Uterus (tissue), 4 donors: ENCODE data around the gene NPHP4. TPM values are rescaled to one million over a fixed set of nuclear protein-coding genes. Genes with fewer than 3 reads are reported as not detected.

Experiments
- DNase-seq, 2 donors: peaks; one replicate each; pipeline ENCODE4 v3.0.0-alpha.2; 2019 to 2020
- H3K27ac ChIP-seq, 2 donors: fragments of 200-600 bp; sonication (generic); 1 replicate in 1 of 2; 2 replicates in 1 of 2; pipeline ENCODE4 v1.5.1; 2016 to 2018
- H3K27me3 ChIP-seq, 2 donors: fragments of 200-600 bp; sonication (generic); one replicate each; pipeline ENCODE4 v1.5.1; 2018 to 2019; ENCODE audit warnings: control low read depth in 1 of 2
- H3K36me3 ChIP-seq, 2 donors: fragments of 200-600 bp; sonication (generic); one replicate each; pipeline ENCODE4 v1.5.1; 2019; ENCODE audit warnings: control low read depth in 1 of 2
- H3K4me1 ChIP-seq, 2 donors: fragments of 200-600 bp; sonication (generic); one replicate each; pipeline ENCODE4 v1.5.1; 2018 to 2019; ENCODE audit warnings: control low read depth in 1 of 2
- H3K4me3 ChIP-seq, 2 donors: fragments of 200-600 bp; sonication (generic); 1 replicate in 1 of 2; 2 replicates in 1 of 2; pipeline ENCODE4 v1.5.1; 2018 to 2019; ENCODE audit warnings: mild to moderate bottlenecking in 1 of 2
- H3K9me3 ChIP-seq, 2 donors: fragments of 200-600 bp; sonication (generic); one replicate each; pipeline ENCODE4 v1.5.1; 2019; ENCODE audit warnings: control low read depth in 1 of 2
- POLR2A ChIP-seq, 2 donors: fragments of 450-650 bp; IDR thresholded peaks; one replicate each; pipeline ENCODE4 v1.6.1; 2016; ENCODE audit warnings: antibody characterized with exemption in 2 of 2, mild to moderate bottlenecking in 1 of 2, moderate library complexity in 1 of 2
- intact Hi-C: fragments of 100-400 bp; cut with DNase I; formaldehyde crosslinking; loops from one replicate; pipeline ENCODE4 v1.15.1; 2023; ENCODE audit warnings: low total_unique reads
- total RNA-seq, 4 donors: library from RNA; depleted of rRNA in 3 of 4; stranded (reverse); fragments of >200 nt in 3 of 4; gene quantifications; one replicate each; pipeline versions ENCODE4 v1.1.0 to v1.2.4, GENCODE V29; 2014 to 2023
- TF ChIP-seq, protein P1 (sequence below), 4 experiments: fragments of 200-600 bp in 2 of 4; fragments of 450-650 bp in 2 of 4; sonication (generic) in 2 of 4; IDR thresholded peaks; one replicate each; pipeline ENCODE4 v1.5.1; 2016 to 2019; ENCODE audit warnings: antibody characterized with exemption in 4 of 4, mild to moderate bottlenecking in 2 of 4, moderate library complexity in 1 of 4
- donor health status: DM: yes; HTN: yes; CAD: no.

NPHP4 gene
- total RNA-seq, 4 donors from 2014 or later = 1.3 to 16.2 (median 7.0) TPM

DNA sequence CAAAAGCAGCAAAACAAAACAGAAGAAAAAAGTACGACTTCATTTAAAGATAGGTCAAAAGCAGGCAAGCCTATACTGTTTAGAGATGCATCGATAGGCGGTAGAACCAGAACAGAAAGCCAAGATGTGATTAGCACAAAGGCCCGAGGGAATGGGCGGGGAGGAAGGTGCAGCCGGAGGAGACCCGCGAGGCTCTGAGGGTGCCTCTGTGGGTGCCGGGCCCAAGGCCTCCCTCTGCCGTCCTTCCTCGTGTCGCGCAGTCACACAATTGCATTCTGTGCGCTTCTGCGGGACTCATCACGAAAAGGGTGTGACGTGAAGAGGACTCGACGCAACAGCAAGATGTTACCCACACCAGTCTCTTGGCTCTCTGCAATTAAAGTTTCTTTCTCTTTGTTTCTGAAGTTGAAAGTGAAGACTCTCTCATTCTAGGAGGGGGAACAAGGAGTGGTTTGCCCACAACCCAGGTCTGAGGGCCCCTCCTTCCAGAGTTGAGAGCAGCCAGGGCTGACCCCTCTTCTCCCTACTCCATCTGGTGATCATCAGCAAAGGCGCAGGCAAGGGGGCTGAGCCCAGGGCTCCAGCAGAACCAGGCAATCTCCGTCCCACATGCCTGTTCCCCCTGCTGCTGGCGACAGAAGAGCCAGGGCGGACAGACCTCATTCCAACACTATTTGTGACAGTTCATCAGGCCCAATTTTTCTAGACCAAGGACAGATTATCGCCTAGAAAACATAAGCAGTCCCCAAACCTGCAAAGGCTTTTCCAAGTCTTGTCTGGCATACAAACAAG, 41.0 kb downstream of the NPHP4 start:
- H3K27ac ChIP-seq = no peak overlapping the region
- no peak for DNase-seq
- H3K9me3 ChIP-seq = no peaks in the 10 kb centered on the region
- intact Hi-C loops = no loop called here
- no peaks in the 10 kb centered on the region for H3K27me3 ChIP-seq
- TF ChIP-seq POLR2A (IDR thresholded peaks at IDR 0.05) = no peak
- TF ChIP-seq, protein P1, sequence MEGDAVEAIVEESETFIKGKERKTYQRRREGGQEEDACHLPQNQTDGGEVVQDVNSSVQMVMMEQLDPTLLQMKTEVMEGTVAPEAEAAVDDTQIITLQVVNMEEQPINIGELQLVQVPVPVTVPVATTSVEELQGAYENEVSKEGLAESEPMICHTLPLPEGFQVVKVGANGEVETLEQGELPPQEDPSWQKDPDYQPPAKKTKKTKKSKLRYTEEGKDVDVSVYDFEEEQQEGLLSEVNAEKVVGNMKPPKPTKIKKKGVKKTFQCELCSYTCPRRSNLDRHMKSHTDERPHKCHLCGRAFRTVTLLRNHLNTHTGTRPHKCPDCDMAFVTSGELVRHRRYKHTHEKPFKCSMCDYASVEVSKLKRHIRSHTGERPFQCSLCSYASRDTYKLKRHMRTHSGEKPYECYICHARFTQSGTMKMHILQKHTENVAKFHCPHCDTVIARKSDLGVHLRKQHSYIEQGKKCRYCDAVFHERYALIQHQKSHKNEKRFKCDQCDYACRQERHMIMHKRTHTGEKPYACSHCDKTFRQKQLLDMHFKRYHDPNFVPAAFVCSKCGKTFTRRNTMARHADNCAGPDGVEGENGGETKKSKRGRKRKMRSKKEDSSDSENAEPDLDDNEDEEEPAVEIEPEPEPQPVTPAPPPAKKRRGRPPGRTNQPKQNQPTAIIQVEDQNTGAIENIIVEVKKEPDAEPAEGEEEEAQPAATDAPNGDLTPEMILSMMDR (IDR thresholded peaks at IDR 0.05) = no peak
- H3K36me3 ChIP-seq = no peaks in the 10 kb centered on the region
- H3K4me3 ChIP-seq = no peak overlapping the region
- no peaks in the 10 kb centered on the region for H3K4me1 ChIP-seq

DNA sequence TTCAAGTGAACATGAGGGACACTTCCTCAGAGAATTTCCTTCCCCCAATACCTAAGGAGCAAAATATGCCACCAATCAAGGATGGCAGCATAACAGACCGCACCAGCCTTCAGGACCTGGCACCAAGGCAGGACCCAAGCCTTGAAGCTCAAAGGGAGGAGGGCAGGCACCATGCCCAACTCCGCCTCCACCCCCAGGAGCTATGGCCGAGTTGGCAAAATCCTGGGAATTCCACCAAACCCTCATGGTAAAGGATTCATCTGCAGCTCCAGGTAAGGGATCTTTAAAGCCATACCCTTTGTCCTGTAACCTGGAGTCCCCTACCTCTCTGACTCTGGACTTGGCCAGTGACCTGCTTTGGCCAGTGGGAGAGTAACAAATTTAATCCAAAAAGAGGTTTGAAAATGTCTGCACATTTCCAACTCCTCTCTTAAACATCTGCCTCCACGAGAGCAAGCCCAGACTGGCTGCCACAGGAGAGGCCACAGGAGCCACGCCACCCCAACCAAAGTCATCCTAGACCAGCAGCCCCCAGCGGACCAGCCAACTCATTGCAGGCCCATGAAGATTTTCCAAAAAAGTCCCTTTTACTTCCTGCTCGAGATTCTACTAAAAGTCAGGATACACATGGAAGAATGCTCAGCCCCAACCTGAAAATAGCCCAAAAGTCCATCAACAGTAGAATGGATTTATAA, 41.9 kb downstream of the NPHP4 start:
- intact Hi-C loops = no loop called here
- no peaks in the 10 kb centered on the region for H3K9me3 ChIP-seq
- H3K4me3 ChIP-seq = no peak overlapping the region
- H3K4me1 ChIP-seq = no peaks in the 10 kb centered on the region
- no peak overlapping the region for H3K27ac ChIP-seq
- no peak for DNase-seq
- no peaks in the 10 kb centered on the region for H3K36me3 ChIP-seq
- TF ChIP-seq POLR2A (IDR thresholded peaks at IDR 0.05) = no peak
- TF ChIP-seq, protein P1 (IDR thresholded peaks at IDR 0.05) = no peak
- H3K27me3 ChIP-seq = no peaks in the 10 kb centered on the region

DNA sequence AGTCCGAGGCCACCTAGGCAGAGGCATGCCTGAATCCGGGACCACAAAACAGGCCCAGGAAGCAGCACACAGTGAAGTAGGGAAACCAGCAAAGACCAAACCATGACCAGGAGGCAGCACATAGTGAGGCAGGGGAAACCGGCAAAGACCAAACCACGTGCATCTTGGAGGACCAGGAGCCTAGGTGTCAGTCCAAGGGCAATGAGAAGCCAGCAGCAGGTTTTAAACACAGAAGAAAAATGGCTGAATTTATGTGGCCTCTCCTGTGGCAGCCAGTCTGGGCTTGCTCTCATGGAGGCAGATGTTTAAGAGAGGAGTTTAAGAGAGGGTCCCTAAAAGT, 42.5 kb downstream of the NPHP4 start:
- H3K4me3 ChIP-seq = no peak overlapping the region
- H3K9me3 ChIP-seq = no peaks in the 10 kb centered on the region
- no peaks in the 10 kb centered on the region for H3K27me3 ChIP-seq
- H3K27ac ChIP-seq = no peak overlapping the region
- no peak for DNase-seq
- intact Hi-C loops = no loop called here
- TF ChIP-seq POLR2A (IDR thresholded peaks at IDR 0.05) = no peak
- TF ChIP-seq, protein P1 (IDR thresholded peaks at IDR 0.05) = no peak
- H3K4me1 ChIP-seq = no peaks in the 10 kb centered on the region
- H3K36me3 ChIP-seq = no peaks in the 10 kb centered on the region

DNA sequence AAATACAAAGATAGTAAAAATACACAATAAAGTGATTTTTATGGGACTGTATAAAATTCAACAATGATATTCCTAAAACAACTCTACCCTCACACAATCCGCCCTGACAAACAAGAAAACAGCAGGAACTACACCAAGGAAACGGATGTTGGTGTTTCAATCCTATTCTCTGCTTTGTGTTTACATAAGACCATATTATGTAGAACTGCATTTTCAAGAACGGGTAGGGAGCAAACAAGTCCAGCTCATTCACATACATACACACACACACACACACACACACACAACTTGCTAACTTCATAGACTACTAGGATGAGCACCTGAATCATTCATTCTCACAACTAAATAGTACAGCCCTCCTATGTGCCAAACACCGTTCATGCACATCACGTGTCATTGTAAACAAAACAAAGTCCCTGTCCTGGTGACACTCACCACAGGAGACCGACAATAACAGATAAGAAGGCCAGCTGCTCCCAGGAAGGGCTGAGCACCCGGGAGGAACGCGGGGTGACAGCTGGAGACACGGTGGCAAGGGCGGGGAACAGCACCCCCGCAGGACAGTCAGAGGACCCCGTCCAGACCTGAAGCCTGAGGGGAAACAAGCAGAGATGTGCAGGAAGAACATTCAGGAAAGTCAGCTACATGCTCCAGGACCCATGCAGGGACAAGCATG, 43.0 kb downstream of the NPHP4 start:
- no peak for DNase-seq
- Histone ChIP-seq H3K27me3 (no peaks in the 10 kb centered on the region), H3K4me1 (no peaks in the 10 kb centered on the region), H3K9me3 (no peaks in the 10 kb centered on the region), H3K36me3 (no peaks in the 10 kb centered on the region), H3K4me3 (no peak overlapping the region), H3K27ac (no peak overlapping the region)
- TF ChIP-seq, protein P1 (IDR thresholded peaks at IDR 0.05) = no peak
- no peak for TF ChIP-seq POLR2A (IDR thresholded peaks at IDR 0.05)
- intact Hi-C loops = no loop called here

DNA sequence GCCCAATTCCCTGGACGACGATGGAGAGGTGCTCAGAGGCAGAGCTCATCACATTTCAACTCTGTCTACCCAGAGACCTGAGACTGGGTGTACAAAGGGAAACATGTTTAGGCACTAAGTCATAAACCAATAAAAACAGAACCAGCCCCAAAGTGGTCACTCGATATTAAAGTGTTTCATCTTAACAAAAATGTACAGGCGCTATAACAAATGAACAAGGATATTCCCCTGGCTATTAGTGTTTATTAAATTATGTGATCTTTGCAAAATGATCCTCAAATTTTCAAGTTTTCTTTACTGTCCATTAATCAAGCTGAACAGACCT, 43.6 kb downstream of the NPHP4 start:
- H3K4me3 ChIP-seq = no peak overlapping the region
- no peak for DNase-seq
- no peaks in the 10 kb centered on the region for H3K36me3 ChIP-seq
- no peaks in the 10 kb centered on the region for H3K27me3 ChIP-seq
- intact Hi-C loops = no loop called here
- H3K4me1 ChIP-seq = no peaks in the 10 kb centered on the region
- no peaks in the 10 kb centered on the region for H3K9me3 ChIP-seq
- no peak overlapping the region for H3K27ac ChIP-seq
- TF ChIP-seq POLR2A (IDR thresholded peaks at IDR 0.05) = no peak
- TF ChIP-seq, protein P1 (IDR thresholded peaks at IDR 0.05) = no peak
